AG04450 (cell line): ENCODE results near the gene MACROD2. TPM values are rescaled to one million over a fixed set of nuclear protein-coding genes. Genes with fewer than 3 reads are reported as not detected.

Experiments
- CTCF ChIA-PET: fragments of 300-600, 350-600 bp; formaldehyde crosslinking; extraction: SDS; loops from one replicate; lab custom pipeline; 2022; ENCODE audit warnings: antibody characterized with exemption, inconsistent platforms; lab: Charles Lee
- POLR2A ChIA-PET: fragments of 350-600 bp; formaldehyde crosslinking; extraction: SDS; loops from one replicate; lab custom pipeline; 2021; ENCODE audit warnings: antibody characterized with exemption, inconsistent platforms; lab: Yijun Ruan, JAX
- DNase-seq: peaks from one replicate; pipeline ENCODE4 v3.0.0-alpha.2; 2011; ENCODE audit warnings: low read depth, low spot score
- H3K27ac ChIP-seq: one replicate; pipeline ENCODE4 v1.5.1; 2012; ENCODE audit warnings: low read depth, low read length, control low read depth
- H3K27me3 ChIP-seq: one replicate; pipeline ENCODE4 v1.6.0; 2012; ENCODE audit warnings: low read length; ENCODE audit not compliant: control insufficient read depth, insufficient read depth
- H3K4me3 ChIP-seq: 2 replicates; pipeline ENCODE4 v1.5.1; 2011; ENCODE audit warnings: mild to moderate bottlenecking, low read depth, low read length, control low read depth
- H3K9me3 ChIP-seq: 2 replicates; pipeline ENCODE4 v1.5.1; 2012; ENCODE audit warnings: low read length; ENCODE audit not compliant: control insufficient read depth, insufficient read depth
- polyA plus RNA-seq: library from polyadenylated mRNA; depleted of rRNA; stranded (reverse); fragments of >200 nt; gene quantifications from 2 replicates; pipeline ENCODE4 v1.2.3, GENCODE V29; 2011
- TF ChIP-seq, protein P1 (sequence below): IDR thresholded peaks from 2 replicates; pipeline ENCODE4 v1.5.1; 2011; ENCODE audit warnings: low read depth, low read length, control low read depth, inconsistent platforms

Gene MACROD2
- polyA plus RNA-seq, 1 experiment = 0.02 TPM

DNA sequence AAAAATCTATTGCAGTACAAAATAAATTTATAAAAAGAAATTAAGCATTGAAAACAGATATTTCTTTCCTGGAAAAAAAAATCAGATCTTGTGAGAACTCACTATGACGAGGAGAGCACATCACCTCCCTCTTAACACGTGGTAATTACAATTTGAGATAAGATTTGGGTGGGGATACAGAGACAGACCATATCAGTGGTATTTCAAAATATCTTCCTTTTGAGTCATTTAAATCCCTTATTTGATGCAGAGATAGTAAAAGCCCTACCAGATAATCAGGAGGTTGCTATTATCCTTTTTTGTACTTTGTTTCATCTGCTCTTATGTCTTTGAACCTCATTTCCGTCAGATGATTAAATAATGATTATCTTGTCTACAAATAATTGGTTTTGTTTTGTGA is 1777.5 kb downstream of the MACROD2 start:
- H3K9me3 ChIP-seq = no peaks in the 10 kb centered on the region
- DNase-seq = no peak
- H3K27ac ChIP-seq = no peak overlapping the region
- no peaks in the 10 kb centered on the region for H3K27me3 ChIP-seq
- POLR2A ChIA-PET = no interaction called here
- TF ChIP-seq, protein P1, sequence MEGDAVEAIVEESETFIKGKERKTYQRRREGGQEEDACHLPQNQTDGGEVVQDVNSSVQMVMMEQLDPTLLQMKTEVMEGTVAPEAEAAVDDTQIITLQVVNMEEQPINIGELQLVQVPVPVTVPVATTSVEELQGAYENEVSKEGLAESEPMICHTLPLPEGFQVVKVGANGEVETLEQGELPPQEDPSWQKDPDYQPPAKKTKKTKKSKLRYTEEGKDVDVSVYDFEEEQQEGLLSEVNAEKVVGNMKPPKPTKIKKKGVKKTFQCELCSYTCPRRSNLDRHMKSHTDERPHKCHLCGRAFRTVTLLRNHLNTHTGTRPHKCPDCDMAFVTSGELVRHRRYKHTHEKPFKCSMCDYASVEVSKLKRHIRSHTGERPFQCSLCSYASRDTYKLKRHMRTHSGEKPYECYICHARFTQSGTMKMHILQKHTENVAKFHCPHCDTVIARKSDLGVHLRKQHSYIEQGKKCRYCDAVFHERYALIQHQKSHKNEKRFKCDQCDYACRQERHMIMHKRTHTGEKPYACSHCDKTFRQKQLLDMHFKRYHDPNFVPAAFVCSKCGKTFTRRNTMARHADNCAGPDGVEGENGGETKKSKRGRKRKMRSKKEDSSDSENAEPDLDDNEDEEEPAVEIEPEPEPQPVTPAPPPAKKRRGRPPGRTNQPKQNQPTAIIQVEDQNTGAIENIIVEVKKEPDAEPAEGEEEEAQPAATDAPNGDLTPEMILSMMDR = no peak
- no peak overlapping the region for H3K4me3 ChIP-seq
- CTCF ChIA-PET = no interaction called here

DNA sequence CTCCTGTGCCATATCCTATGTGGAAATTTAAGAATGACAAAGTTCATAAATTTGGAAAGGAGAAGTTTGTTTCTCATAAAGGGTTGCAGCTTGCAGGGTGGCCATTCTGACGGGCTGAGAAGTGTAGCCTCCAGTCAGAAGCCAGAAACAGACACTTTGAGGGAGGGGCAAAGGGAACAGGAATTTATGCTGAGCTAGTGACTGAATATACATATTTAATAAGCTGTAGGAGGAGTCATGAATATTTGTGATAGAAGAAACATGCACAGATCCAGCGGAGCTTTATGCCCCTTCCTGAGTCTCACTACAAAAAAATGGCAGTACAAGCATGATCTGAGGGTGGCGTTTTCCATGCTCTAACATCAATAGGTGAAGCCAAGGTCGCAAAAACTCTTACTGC is 1779.6 kb downstream of the MACROD2 start:
- no peak overlapping the region for H3K27ac ChIP-seq
- TF ChIP-seq, protein P1 = no peak
- no peak for DNase-seq
- no peaks in the 10 kb centered on the region for H3K27me3 ChIP-seq
- POLR2A ChIA-PET = no interaction called here
- H3K4me3 ChIP-seq = no peak overlapping the region
- CTCF ChIA-PET = no interaction called here
- no peaks in the 10 kb centered on the region for H3K9me3 ChIP-seq

DNA sequence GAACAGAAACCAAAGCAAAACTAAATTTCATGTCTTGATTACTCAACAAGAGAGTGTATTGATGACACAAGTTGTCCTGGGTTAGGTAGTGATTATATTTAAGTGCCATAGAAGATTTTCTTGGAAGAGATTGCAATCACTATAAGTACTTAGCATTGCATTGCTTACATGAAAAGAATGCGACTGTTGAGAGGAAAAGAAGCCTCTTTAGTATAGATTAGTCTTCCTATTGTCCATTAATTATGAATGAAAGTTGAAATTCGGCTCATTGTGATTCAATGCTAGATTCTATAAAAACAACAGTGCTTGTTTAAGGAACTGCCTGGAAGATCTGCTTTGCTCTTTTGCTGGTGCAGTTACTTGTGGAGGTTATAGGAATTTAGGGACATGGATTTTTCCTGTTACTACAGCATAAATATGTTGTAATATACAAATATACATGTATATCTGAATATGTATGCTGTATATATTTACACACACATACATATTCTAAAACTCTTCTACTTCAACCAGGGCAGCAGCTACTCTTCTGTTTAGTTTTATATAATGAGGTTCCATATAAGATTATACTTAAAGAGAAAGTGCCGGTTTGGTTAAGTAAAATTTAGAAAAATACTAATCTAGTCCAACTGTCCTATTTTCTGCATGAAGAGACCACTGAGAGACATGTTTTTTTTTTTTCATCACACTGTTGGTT is 1781.6 kb downstream of the MACROD2 start:
- TF ChIP-seq, protein P1 = no peak
- no peak overlapping the region for H3K4me3 ChIP-seq
- no peak overlapping the region for H3K27ac ChIP-seq
- DNase-seq = no peak
- H3K27me3 ChIP-seq = no peaks in the 10 kb centered on the region
- POLR2A ChIA-PET = no interaction called here
- CTCF ChIA-PET = no interaction called here
- H3K9me3 ChIP-seq = no peaks in the 10 kb centered on the region

DNA sequence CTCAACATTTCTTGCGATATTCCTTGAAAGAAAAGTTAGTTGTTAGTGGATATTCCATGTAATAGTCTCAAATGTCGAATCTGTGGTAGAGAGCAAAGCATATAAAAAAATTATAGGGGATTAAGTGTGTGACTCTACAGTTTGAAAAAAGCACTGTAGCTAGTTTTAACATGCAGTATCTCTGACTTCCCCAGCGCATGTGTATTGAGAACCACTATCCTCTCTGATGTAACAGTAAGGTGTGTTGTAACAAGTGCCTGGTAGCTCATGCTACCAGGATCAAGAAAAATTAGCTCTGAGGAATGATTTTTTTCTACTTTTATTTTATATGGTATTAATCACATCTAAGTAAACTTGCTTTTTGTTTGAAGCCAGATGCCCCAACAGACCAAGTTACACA is 1788.7 kb downstream of the MACROD2 start:
- TF ChIP-seq, protein P1 = no peak
- no peaks in the 10 kb centered on the region for H3K9me3 ChIP-seq
- H3K27me3 ChIP-seq = no peaks in the 10 kb centered on the region
- POLR2A ChIA-PET = no interaction called here
- CTCF ChIA-PET = no interaction called here
- no peak overlapping the region for H3K27ac ChIP-seq
- no peak for DNase-seq
- no peak overlapping the region for H3K4me3 ChIP-seq

DNA sequence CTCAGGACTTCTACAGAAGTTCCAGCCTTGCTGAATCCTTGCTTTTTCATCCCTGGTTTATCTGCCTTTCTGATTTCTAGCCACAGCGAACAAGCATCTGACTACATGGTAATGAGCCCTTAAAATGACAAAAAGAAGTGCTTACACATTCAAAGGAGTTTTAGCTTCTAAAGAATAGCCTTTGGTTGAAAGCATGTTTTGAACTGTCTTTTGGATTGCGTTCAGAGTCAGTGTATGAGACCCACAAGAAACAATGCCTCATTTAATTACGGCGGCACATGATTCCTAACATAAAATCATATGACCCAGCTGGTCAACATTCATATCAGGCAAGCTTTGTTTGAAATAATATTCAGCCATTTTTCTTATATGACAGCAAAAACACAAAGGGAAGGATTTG is 1793.8 kb downstream of the MACROD2 start:
- Histone ChIP-seq H3K27ac (no peak overlapping the region), H3K4me3 (no peak overlapping the region), H3K9me3 (no peaks in the 10 kb centered on the region), H3K27me3 (no peaks in the 10 kb centered on the region)
- TF ChIP-seq, protein P1 = no peak
- CTCF ChIA-PET = interaction anchor here (0.9 kb wide), 1 partner anchor 142 kb away, joined by 4 read pairs; no protein-coding TSS in a partner anchor
- no peak for DNase-seq
- POLR2A ChIA-PET = no interaction called here
